ENCODE results near the gene CAMSAP3.

Gene CAMSAP3

GRCh38 chr19:7654401-7654800 is 58.7 kb downstream of the CAMSAP3 start:
- no peak for DNase-seq

- no peak for DNase-seq
Measured at GRCh38 chr19:7655581-7655980, 59.9 kb downstream of the CAMSAP3 start.

GRCh38 chr19:7657131-7657751 is 61.6 kb downstream of the CAMSAP3 start:
- no peak for DNase-seq

- DNase-seq: no peak
Measured at GRCh38 chr19:7658219-7658686, 62.6 kb downstream of the CAMSAP3 start.

- DNase-seq: no peak
Measured at GRCh38 chr19:7661744-7662538, 66.3 kb downstream of the CAMSAP3 start.

GRCh38 chr19:7662657-7663056 is 67.0 kb downstream of the CAMSAP3 start:
- no peak for DNase-seq

GRCh38 chr19:7663706-7664105 is 68.0 kb downstream of the CAMSAP3 start:
- no peak for DNase-seq

- no peak for DNase-seq
Measured at GRCh38 chr19:7665076-7665475, 69.4 kb downstream of the CAMSAP3 start.
